ENCODE measurements around the gene ADORA3. TPM values are rescaled to one million over a fixed set of nuclear protein-coding genes. Genes with fewer than 3 reads are reported as not detected.

ADORA3 gene
- total RNA-seq, 2 experiments from 2014 or later: not detected

DNA sequence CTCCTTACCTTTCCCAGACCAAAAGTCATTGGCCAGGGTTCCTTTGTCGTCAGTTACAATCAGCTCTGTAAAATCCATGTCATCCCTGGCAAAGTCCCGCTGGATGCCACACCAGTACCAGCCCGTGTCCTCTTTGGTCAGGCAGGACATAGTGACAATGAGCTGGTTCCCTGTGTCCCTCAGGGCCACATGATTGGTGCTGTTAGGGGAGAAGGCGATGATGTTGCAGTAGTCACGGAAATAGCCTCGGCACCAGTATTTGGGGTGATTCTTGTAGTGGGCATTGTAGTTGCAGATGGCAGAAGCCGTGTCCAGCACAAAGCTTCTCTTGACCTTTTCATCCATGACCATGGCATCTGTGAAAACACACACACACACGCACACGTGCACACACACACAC, 14.8 kb downstream of the ADORA3 start:
- Mint-ChIP-seq H3K36me3 (ENCODE audit: low read depth) (no peaks in the 10 kb centered on the region), H3K9me3 (no peaks in the 10 kb centered on the region), H3K27ac (no peak overlapping the region), H3K4me3 (no peak overlapping the region), H3K27me3 (no peaks in the 10 kb centered on the region), H3K4me1 (ENCODE audit: low read depth) (peaks cover 8% of the 10 kb centered on the region)
- TF ChIP-seq, protein P1, sequence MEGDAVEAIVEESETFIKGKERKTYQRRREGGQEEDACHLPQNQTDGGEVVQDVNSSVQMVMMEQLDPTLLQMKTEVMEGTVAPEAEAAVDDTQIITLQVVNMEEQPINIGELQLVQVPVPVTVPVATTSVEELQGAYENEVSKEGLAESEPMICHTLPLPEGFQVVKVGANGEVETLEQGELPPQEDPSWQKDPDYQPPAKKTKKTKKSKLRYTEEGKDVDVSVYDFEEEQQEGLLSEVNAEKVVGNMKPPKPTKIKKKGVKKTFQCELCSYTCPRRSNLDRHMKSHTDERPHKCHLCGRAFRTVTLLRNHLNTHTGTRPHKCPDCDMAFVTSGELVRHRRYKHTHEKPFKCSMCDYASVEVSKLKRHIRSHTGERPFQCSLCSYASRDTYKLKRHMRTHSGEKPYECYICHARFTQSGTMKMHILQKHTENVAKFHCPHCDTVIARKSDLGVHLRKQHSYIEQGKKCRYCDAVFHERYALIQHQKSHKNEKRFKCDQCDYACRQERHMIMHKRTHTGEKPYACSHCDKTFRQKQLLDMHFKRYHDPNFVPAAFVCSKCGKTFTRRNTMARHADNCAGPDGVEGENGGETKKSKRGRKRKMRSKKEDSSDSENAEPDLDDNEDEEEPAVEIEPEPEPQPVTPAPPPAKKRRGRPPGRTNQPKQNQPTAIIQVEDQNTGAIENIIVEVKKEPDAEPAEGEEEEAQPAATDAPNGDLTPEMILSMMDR (IDR thresholded peaks at IDR 0.05): no peak
- no peaks in the 10 kb centered on the region for H3K36me3 ChIP-seq (ENCODE audit: insufficient read depth, low read length)
- ChIA-PET POLR2A (no interaction called here), CTCF (interaction anchor here (0.5 kb wide), 1 partner anchor 1389 kb away, joined by 3 read pairs; no protein-coding TSS in a partner anchor)
- H3K27ac ChIP-seq (ENCODE audit: low read depth in 1 of 2, low read length in 2 of 2): no peak overlapping the region
- H3K4me1 ChIP-seq (ENCODE audit: insufficient read depth, low read length): no peaks in the 10 kb centered on the region
- H3K27me3 ChIP-seq (ENCODE audit: control insufficient read depth in 1 of 2, insufficient read depth in 2 of 2, low read length in 2 of 2): no peaks in the 10 kb centered on the region
- DNase-seq (no peak), ATAC-seq (ENCODE audit: poor library complexity) (no peak)
- intact Hi-C loops (cut with DNase I, micrococcal nuclease): no loop called here
- H3K9me3 ChIP-seq (ENCODE audit: control insufficient read depth in 1 of 2, insufficient read depth in 1 of 2, low read length in 2 of 2): no peaks in the 10 kb centered on the region
- no peak overlapping the region for H3K4me3 ChIP-seq (ENCODE audit: low read length)

DNA sequence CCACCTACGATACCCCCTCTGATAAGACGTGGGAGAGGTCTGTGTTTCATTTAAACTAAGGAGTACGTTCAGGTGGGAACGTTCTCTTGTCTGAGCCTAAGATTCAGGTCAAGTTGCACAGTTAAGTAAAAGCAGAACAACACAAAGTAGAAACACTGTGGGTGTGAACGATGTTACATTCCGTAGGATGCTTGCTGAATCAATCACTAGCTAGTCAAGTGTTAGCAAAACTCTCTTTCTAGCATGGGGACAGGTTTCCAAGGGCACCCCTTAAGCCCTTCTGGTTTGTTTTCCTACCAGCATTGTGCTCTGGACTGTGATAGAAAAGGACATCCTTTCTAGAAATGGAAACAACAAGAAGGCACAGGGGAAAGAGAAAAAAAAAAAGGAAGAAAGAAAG, 16.3 kb downstream of the ADORA3 start:
- intact Hi-C loops (cut with DNase I, micrococcal nuclease): no loop called here
- Histone ChIP-seq H3K4me1 (ENCODE audit: insufficient read depth, low read length) (no peaks in the 10 kb centered on the region), H3K9me3 (ENCODE audit: control insufficient read depth in 1 of 2, insufficient read depth in 1 of 2, low read length in 2 of 2) (no peaks in the 10 kb centered on the region), H3K27ac (ENCODE audit: low read depth in 1 of 2, low read length in 2 of 2) (no peak overlapping the region), H3K4me3 (ENCODE audit: low read length) (no peak overlapping the region), H3K36me3 (ENCODE audit: insufficient read depth, low read length) (no peaks in the 10 kb centered on the region), H3K27me3 (ENCODE audit: control insufficient read depth in 1 of 2, insufficient read depth in 2 of 2, low read length in 2 of 2) (no peaks in the 10 kb centered on the region)
- peaks cover 19% of the 10 kb centered on the region for H3K4me1 Mint-ChIP-seq (ENCODE audit: low read depth)
- H3K27me3 Mint-ChIP-seq: no peaks in the 10 kb centered on the region
- TF ChIP-seq, protein P1 (IDR thresholded peaks at IDR 0.05): no peak
- DNase-seq: no peak
- no peak overlapping the region for H3K4me3 Mint-ChIP-seq
- CTCF ChIA-PET: no interaction called here
- no peaks in the 10 kb centered on the region for H3K9me3 Mint-ChIP-seq
- no peak for ATAC-seq (ENCODE audit: poor library complexity)
- H3K27ac Mint-ChIP-seq: no peak overlapping the region
- H3K36me3 Mint-ChIP-seq (ENCODE audit: low read depth): no peaks in the 10 kb centered on the region
- POLR2A ChIA-PET: interaction anchor here (0.6 to 1.9 kb wide), 3 partner anchors 10 to 215 kb away, joined by 4 read pairs; partner anchors contain the start of genes ADORA3 and TMIGD3

DNA sequence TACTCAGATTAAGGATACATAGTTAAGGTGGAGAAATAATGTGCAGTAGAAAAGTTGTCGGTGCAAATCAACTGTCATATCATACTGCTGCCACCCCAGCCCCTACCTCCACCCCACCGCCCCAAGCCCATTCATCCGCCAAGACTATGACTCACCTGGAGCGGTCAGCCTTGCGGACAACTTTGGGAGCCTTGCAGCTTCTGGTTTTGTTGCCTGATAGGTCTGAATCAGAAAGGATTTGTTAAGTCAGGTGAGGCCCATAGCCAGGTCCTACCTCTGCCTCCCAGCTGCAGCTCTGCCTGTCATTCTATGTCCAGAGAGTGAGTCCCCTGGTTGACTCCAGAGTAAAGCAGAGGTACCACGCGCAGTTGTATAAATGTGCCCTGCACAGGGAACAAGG, 17.0 kb downstream of the ADORA3 start:
- ChIA-PET CTCF (no interaction called here), POLR2A (interaction anchor here (1.6 to 1.9 kb wide), 2 partner anchors 10 to 17 kb away, joined by 4 read pairs; partner anchors contain the start of genes ADORA3 and TMIGD3)
- no peak overlapping the region for H3K4me3 ChIP-seq (ENCODE audit: low read length)
- H3K27ac Mint-ChIP-seq: no peak overlapping the region
- H3K4me1 ChIP-seq (ENCODE audit: insufficient read depth, low read length): peaks cover 4% of the 10 kb centered on the region
- H3K9me3 Mint-ChIP-seq: no peaks in the 10 kb centered on the region
- H3K9me3 ChIP-seq (ENCODE audit: control insufficient read depth in 1 of 2, insufficient read depth in 1 of 2, low read length in 2 of 2): no peaks in the 10 kb centered on the region
- no peaks in the 10 kb centered on the region for H3K27me3 Mint-ChIP-seq
- no peak overlapping the region for H3K27ac ChIP-seq (ENCODE audit: low read depth in 1 of 2, low read length in 2 of 2)
- ATAC-seq (ENCODE audit: poor library complexity): no peak
- H3K36me3 ChIP-seq (ENCODE audit: insufficient read depth, low read length): no peaks in the 10 kb centered on the region
- H3K36me3 Mint-ChIP-seq (ENCODE audit: low read depth): no peaks in the 10 kb centered on the region
- no peak overlapping the region for H3K4me3 Mint-ChIP-seq
- no peaks in the 10 kb centered on the region for H3K27me3 ChIP-seq (ENCODE audit: control insufficient read depth in 1 of 2, insufficient read depth in 2 of 2, low read length in 2 of 2)
- TF ChIP-seq, protein P1 (IDR thresholded peaks at IDR 0.05): no peak
- peaks cover 24% of the 10 kb centered on the region for H3K4me1 Mint-ChIP-seq (ENCODE audit: low read depth)
- intact Hi-C loops (cut with DNase I, micrococcal nuclease): no loop called here
- DNase-seq: no peak
